Heart right ventricle (tissue), 16 donors: Measurements from ENCODE around the gene SLC4A8. TPM values are rescaled to one million over a fixed set of nuclear protein-coding genes. Genes with fewer than 3 reads are reported as not detected.

Experiments
- ATAC-seq, 8 donors: fragments of 200-7000 bp; cut with Tn5 transposase; one replicate each; pipeline ENCODE4 v1.9.1; 2020; ENCODE audit warnings: mild to moderate bottlenecking in 8 of 8, moderate library complexity in 8 of 8, moderate number of reproducible peaks in 1 of 8
- DNase-seq, 2 donors: peaks; one replicate each; pipeline ENCODE4 v3.0.0-alpha.2; 2020
- H3K27ac ChIP-seq, 10 donors: fragments of 200-600 bp; sonication (generic) in 2 of 10; one replicate each; pipeline versions ENCODE4 v1.5.0 to v1.8.0; 2020 to 2022; ENCODE audit warnings: mild to moderate bottlenecking in 3 of 10
- H3K27me3 ChIP-seq, 7 donors: fragments of 200-600 bp; one replicate each; pipeline ENCODE4 v1.8.0; 2021 to 2022; ENCODE audit warnings: mild to moderate bottlenecking in 2 of 7
- H3K36me3 ChIP-seq, 9 donors: fragments of 200-600 bp; sonication (generic) in 1 of 9; one replicate each; pipeline versions ENCODE4 v1.5.0 to v1.8.0; 2020 to 2022; ENCODE audit warnings: mild to moderate bottlenecking in 2 of 9
- H3K4me1 ChIP-seq, 9 donors: fragments of 200-600 bp; sonication (generic) in 1 of 9; one replicate each; pipeline versions ENCODE4 v1.5.0 to v1.8.0; 2020 to 2022; ENCODE audit warnings: mild to moderate bottlenecking in 4 of 9
- H3K4me3 ChIP-seq, 10 donors: fragments of 200-600 bp; sonication (generic) in 2 of 10; one replicate each; pipeline versions ENCODE4 v1.5.0 to v1.8.0; 2020 to 2022; ENCODE audit warnings: mild to moderate bottlenecking in 7 of 10, moderate library complexity in 2 of 10
- H3K9me3 ChIP-seq, 11 donors: fragments of 200-600 bp in 10 of 11; sonication (generic) in 2 of 11; one replicate each; pipeline versions ENCODE4 v1.5.0 to v1.8.0; 2013 to 2022; ENCODE audit warnings: mild to moderate bottlenecking in 2 of 11, control low read depth in 1 of 11, moderate library complexity in 1 of 11
- WGBS, 2 donors: extraction: QIAGEN DNeasy Blood & Tissue Kit; methylation state at CpG; one replicate each; pipeline ENCODE4 v1.1.7; 2013; ENCODE audit warnings: inconsistent platforms in 1 of 2; 5-methylcytosine and 5-hydroxymethylcytosine counted together
- intact Hi-C, 10 donors: fragments of 100-400 bp; cut with DNase I; formaldehyde crosslinking; loops; one replicate each; pipeline versions ENCODE4 v1.11.1 to v1.14.2; 2022
- polyA plus RNA-seq, 2 donors: library from polyadenylated mRNA; stranded (reverse); fragments of 200-250 nt; gene quantifications; one replicate each; pipeline ENCODE4 v1.2.3, GENCODE V29; 2013
- total RNA-seq, 10 donors: library from RNA; stranded (reverse); fragmentation: NEBNext Ultra II Directional in 3 of 10; extraction: Animal tissue kit (Norgen Biotek cat#: 25700) in 3 of 10; gene quantifications; one replicate each; pipeline versions ENCODE4 v1.2.1 to v1.2.4, GENCODE V29; 2021 to 2023
- TF ChIP-seq, protein P1 (sequence below), 9 donors: fragments of 200-600 bp; sonication (generic) in 2 of 9; IDR thresholded peaks; one replicate each; pipeline versions ENCODE4 v1.5.0 to v1.8.0; 2021 to 2022; ENCODE audit warnings: antibody characterized with exemption in 9 of 9, mild to moderate bottlenecking in 5 of 9, moderate library complexity in 1 of 9
- donor health status: Arrhythmogenic right ventricular cardiomyopathy.
- donor health status: ischemic (EF 13 %, LVEDD 7.1; RV severe dilation, severe dysfunction).
- donor health status: healthy with polysubstance abuse.
- donor health status: DM: no; HTN: yes; CAD: no.
- donor health status: DM: no; HTN: no; CAD: no.
- donor health status: ischemic (EF 25% LVEDD 6.9; RV normal size, moderate dysfunction).
- donor health status: ischemic (EF 25% LVEDD 5.7; RV mildly dilated, moderate dysfunction).
- donor health status: healthy.
- donor health status: DM: yes; HTN: yes; CAD: no.
- donor health status: Ischemic cardiomyopathy.
- donor health status: ischemic (EF 35%, LVEDD 5.7; RV mildly dilated, moderate dysfunction).
- donor health status: nonischemic (EF 11% LVEDD 7.7; RV severe dilation, severe dysfunction).
- donor health status: DM: yes; HTN: yes; CAD: no.
- donor health status: PGD.
- donor health status: ischemic (EF 29% LVEDD 5.4; RV normal size, mild dysfunction).
- donor health status: nonischemic (EF 23%, LVEDD 6.1; RV moderate dilation, normal function).

Gene SLC4A8
- total and polyA plus RNA-seq, 12 donors = 0.12 to 1.8 (median 0.58) TPM

DNA sequence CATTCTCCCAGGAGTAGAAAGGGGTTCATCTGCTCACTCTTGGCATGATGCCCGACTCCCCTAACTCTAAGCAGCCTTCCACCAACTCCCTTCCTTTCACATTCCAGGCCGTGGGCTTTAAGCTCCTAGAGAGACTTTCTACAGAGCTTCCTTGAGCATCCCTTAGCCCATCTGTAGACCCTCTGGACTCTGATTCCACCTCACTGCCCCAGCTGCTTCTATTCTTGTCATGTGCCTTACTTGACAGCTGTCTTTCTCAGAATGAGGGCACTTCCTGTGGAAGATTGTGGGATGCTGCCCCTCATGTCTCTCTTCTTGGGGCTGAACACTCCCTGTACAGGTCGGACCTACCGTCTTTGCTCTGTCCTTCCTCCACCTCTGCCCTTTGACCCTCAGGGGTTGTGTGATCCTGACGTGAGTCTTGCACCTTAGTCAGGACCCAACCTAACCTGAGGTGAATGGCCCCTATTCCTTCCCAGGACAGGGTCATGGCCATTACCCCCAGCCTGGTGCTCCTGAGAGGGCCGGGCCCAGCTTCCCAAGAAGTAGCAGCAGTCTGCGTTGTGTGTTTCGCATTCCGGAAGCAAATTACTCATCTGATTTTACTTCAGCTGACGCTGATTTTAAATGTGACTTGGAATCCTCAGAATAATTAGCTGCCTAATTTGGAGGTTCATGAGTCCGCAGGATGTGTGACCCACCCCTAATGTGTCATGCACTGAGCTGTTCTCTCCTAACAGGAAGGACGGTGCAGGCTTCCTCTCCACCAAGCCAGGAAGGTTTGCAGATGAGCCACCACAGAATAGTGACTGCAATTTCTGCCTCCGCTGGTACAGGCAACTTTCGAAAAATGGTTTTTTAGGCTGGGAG, 30.7 kb upstream of the SLC4A8 start:
- ATAC-seq = peak in 7 of 8 donors; percentile 41 to 86 (median 70)
- no peaks in the 10 kb centered on the region for H3K9me3 ChIP-seq
- peak in 1 of 2 donors; percentile 20 for DNase-seq
- intact Hi-C loops = no loop called here
- H3K4me1 ChIP-seq = peaks cover 0 to 72% (median 9%) of the 10 kb centered on the region in 9 donors
- peak overlapping the region in 1 of 10 donors; percentile 7 for H3K4me3 ChIP-seq
- H3K27ac ChIP-seq = peak overlapping the region in 6 of 10 donors; percentile 28 to 91 (median 66)
- no peaks in the 10 kb centered on the region for H3K36me3 ChIP-seq
- TF ChIP-seq, protein P1, sequence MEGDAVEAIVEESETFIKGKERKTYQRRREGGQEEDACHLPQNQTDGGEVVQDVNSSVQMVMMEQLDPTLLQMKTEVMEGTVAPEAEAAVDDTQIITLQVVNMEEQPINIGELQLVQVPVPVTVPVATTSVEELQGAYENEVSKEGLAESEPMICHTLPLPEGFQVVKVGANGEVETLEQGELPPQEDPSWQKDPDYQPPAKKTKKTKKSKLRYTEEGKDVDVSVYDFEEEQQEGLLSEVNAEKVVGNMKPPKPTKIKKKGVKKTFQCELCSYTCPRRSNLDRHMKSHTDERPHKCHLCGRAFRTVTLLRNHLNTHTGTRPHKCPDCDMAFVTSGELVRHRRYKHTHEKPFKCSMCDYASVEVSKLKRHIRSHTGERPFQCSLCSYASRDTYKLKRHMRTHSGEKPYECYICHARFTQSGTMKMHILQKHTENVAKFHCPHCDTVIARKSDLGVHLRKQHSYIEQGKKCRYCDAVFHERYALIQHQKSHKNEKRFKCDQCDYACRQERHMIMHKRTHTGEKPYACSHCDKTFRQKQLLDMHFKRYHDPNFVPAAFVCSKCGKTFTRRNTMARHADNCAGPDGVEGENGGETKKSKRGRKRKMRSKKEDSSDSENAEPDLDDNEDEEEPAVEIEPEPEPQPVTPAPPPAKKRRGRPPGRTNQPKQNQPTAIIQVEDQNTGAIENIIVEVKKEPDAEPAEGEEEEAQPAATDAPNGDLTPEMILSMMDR (IDR thresholded peaks at IDR 0.05) = no peak
- WGBS, 2 donors = 72 to 76% methylated on average over 14 of the region's 14 CpGs
- peaks cover 4 to 62% (median 31%) of the 10 kb centered on the region in 7 donors for H3K27me3 ChIP-seq

DNA sequence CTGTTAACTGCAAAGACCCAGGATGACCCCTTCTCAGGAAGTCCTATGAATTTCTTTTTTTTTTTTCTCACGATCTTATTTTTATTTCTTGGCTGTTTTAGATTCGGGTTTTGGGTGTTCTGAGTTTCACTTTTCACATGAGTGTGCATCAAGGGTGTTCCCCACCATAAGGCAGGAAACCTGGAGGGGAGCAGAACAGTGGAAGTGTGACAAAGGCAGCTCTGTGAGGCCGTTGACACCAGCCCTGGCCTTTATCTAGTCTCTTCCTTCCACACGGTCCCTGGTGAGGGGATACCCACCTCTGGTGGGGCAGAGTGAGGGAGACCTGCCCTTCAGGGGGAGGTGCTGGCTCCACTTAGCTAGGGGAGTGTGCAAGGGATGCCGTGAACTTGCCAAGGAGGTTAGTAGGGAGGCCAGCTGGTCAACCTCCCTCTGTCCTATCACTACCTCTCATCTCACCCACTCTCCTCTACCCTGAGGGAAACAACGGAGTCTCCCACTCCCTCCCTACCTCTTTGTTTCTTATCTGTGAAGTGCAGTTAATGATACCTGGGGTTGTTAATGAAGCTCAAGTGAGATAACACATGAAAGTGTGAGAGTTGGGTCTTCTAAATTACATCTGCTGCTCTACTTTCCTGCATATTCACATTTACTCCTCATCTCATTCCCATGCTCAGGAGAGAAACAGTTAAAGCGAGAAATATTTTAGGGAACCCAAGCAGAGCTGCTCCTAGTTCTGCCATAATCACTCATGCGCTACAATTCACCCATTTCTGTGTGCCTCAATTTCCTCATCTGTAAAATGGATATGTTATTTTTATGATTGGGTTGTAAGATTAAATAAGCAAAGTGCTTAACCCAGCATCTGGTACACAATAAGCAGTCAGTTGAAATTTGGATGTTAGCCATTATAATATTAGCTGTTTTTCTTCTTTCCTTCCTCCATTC, 29.1 kb upstream of the SLC4A8 start:
- Histone ChIP-seq H3K9me3 (no peaks in the 10 kb centered on the region), H3K4me1 (peaks cover 0 to 55% (median 9%) of the 10 kb centered on the region in 9 donors), H3K27ac (peak overlapping the region in 3 of 10 donors; percentile 30 to 91 (median 40)), H3K4me3 (no peak overlapping the region), H3K36me3 (no peaks in the 10 kb centered on the region), H3K27me3 (peaks cover 4 to 65% (median 31%) of the 10 kb centered on the region in 7 donors)
- ATAC-seq (peak in 1 of 8 donors; percentile 67), DNase-seq (no peak)
- TF ChIP-seq, protein P1 (IDR thresholded peaks at IDR 0.05) = no peak
- 47 to 54% methylated on average over 8 of the region's 8 CpGs for WGBS, 2 donors
- intact Hi-C loops = no loop called here

DNA sequence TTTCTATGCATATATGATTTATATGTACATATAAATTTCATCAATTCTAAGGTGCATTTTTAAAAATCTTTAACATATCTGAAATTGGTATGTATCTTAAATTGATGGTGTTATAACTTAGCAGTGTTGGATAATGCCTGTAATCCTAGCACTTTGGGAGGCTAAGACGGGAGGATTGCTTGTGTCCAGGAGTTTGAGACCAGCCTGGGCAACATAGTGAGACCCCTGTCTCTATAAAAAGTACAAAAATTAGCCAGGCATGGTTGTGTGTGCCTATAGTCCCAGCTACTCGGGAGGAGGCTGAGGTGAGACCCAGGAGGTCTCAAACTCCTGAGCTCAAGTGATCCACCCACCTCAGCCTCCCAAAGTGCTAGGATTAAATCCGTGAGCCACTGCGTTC, 27.0 kb upstream of the SLC4A8 start:
- peaks cover 0 to 57% (median 13%) of the 10 kb centered on the region in 7 donors for H3K27me3 ChIP-seq
- DNase-seq (no peak), ATAC-seq (no peak)
- no peak overlapping the region for H3K27ac ChIP-seq
- intact Hi-C loops = no loop called here
- no peak overlapping the region for H3K4me3 ChIP-seq
- H3K9me3 ChIP-seq = no peaks in the 10 kb centered on the region
- H3K4me1 ChIP-seq = peaks cover 0 to 35% (median 0%) of the 10 kb centered on the region in 9 donors
- WGBS, 2 donors = 87% methylated on average over 4 of the region's 4 CpGs
- H3K36me3 ChIP-seq = no peaks in the 10 kb centered on the region
- TF ChIP-seq, protein P1 (IDR thresholded peaks at IDR 0.05) = no peak

DNA sequence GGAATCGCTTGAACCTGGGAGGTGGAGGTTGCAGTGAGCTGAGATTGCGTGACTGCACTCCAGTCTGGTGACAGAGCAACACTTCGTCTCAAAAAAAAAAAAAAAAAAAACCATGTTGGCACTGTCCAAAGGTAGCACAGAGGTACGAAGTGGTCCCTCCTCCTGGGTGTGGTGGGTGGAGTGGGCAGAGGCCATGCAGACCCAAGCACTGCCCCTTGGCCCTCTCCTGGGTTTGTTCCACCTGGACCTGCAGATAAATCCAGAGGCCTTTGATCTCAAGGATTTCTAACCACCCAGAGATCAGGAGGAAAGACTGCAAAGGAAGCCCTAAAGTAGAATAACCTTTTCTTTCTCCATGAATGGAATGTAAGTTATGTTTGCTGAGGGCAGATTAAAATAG, 24.7 kb upstream of the SLC4A8 start:
- no peak for ATAC-seq
- no peak overlapping the region for H3K4me3 ChIP-seq
- H3K36me3 ChIP-seq = no peaks in the 10 kb centered on the region
- peaks cover 0 to 26% (median 0%) of the 10 kb centered on the region in 9 donors for H3K4me1 ChIP-seq
- DNase-seq = no peak
- H3K9me3 ChIP-seq = no peaks in the 10 kb centered on the region
- H3K27ac ChIP-seq = no peak overlapping the region
- TF ChIP-seq, protein P1 (IDR thresholded peaks at IDR 0.05) = no peak
- intact Hi-C loops = no loop called here
- 67 to 77% methylated on average over 4 of the region's 4 CpGs for WGBS, 2 donors
- peaks cover 0 to 40% (median 8%) of the 10 kb centered on the region in 7 donors for H3K27me3 ChIP-seq
